ENCODE measurements around the gene PHOSPHO2.

Gene PHOSPHO2

GRCh38 chr2:169717691-169718063 is 23.4 kb downstream of the PHOSPHO2 start:
- no peak for DNase-seq

DNA sequence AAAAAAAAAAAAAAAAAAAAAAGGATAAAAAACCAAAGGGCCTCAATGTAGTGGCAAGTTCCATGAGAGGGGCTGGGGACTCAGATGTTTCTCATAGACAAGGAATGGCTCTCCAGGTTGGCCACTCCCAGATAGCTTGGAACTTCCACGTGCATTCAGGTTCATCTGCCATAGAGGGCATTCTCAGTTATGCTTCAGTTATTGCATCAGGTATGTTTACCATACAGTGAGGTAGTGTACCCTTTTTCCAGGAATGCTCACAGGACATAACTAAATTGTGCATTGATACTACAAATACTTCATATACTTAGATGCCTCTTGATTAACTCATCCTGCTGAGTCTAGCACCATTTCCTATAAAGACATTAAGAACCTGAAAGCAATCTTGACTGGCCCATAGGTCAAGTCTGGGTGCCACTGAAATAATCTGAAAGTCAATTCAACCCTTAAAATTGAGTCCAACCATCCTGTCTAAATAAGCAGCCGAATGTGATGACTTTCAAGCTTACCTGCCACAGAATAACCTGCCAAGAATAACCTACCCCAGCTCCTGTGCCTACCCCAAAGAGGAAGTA is 24.7 kb downstream of the PHOSPHO2 start:
- DNase-seq = no peak

DNA sequence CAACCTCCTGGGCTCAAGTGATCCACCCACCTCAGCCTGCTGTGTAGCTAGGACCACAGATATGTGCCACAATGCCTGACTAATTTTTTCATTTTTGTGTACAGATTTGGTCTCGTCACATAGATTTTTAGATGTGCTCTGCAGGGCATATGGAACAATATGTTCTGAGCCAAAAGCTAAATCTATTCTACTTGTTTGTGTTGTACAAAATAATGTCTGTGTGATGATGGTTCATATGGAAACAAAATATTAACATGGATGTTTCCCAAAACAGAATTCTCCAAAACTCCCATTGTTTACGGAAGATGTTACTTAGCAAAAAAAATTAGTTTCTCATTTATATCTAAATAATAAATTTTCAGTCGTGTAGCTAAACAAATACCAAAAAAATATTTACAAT is 26.7 kb downstream of the PHOSPHO2 start:
- DNase-seq = no peak

- DNase-seq = no peak
These were observed 32.8 kb downstream of the PHOSPHO2 start for GRCh38 chr2:169727065-169727464.

DNA sequence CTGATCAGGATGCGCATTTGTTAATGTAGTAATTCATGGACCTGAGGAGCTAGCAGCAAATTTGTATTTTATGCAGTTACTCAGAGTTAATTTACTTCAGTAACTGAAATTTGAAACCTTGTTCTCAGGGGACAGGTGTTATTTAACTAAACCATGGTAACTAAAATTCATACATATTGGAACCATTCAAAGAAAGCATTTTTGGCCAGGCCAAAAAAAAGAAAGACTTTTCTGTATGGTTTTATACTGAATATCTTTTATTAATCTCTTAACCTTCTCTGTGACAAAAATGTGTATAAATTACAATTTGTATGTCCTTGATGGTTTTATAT is 35.0 kb downstream of the PHOSPHO2 start:
- DNase-seq = peak in 1 of 2 experiments; percentile 22

DNA sequence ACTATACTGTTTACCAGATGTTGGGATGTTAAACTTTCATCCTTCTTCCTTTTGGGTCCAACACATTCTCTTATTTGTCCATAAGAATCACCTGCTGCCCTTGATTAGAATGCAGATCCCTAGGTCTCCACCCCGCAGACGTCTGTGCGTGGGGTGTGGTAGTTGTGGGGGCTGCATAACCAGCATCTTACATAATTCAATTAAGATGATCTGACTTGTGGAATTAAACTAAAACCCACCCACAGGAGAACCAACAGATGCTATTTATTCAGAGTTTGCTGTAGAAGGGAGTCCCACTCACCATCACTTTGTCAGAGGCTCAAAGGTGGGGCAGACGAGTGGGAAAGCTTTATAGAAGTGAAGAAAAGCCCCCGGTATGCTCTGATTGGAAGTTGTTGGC is 37.8 kb downstream of the PHOSPHO2 start:
- DNase-seq = no peak

DNA sequence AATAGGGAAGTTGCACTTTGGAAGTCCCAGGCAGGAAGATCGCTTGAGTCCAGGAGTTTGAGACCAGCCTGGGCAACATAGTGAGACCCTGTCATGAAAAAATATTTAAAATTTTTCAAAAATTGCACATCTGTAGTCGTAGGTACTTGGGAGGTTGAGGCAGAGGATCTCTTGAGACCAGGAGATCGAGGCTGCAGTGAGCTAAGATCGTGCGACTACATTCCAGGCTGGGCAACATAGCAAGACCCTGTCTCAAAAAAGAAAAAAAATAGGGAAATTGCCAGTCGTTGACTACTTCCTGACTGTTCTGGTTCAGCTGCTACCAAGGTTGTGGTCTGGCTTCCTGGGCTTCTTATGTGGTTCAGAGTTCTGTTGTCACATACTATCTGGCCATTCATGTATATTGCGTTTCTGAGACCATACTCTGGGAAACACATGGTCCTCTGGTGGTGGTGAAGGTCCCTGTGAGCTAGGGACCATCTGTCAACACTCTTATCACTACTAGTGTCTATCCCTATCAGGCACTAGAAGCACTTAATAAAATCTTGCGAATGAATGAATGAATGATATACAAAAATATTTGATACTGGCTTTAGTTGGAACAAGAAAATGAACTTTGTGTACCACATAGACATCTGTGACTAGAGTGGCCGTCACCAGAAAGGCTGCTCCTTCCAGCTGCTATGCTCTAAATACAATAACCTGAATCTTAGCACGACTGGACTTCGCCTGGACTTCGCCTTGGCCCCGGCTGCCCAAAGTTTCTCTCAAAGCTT is 38.5 kb downstream of the PHOSPHO2 start:
- DNase-seq = no peak

DNA sequence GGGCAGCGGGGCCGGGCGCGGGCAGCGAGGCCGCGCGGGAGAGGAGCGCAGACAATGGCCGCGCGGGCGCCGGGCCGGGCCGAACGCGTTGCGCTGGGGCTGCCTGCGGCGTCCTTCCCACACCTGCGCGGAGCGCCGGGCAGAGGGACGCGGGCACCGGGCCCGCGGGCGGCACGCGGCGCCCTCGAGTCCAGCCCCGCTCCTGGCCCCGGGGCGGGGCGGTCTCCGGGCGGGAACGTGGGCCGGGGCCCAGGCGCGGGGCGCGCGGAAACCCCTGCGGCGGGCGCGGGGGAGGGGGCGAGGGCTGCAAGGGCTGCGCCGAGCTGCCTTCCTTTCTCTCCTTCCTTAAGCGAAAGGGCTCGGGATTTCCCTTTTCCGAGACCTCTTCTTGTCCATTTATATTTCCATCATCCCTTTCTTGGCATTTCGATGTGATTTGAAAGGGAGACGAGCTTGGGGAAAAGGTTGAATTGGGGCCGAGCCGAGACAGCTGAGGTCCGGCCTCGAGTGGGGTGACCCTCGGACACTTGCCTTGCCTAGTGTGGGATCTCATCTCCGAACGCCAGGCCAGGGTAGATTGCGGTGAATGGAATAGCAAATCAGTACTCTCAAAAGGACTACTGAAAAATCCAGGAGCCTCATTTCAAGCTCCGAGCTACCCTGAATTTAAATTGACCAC is 40.0 kb downstream of the PHOSPHO2 start:
- peak in 1 of 2 experiments; percentile 68 for DNase-seq

DNA sequence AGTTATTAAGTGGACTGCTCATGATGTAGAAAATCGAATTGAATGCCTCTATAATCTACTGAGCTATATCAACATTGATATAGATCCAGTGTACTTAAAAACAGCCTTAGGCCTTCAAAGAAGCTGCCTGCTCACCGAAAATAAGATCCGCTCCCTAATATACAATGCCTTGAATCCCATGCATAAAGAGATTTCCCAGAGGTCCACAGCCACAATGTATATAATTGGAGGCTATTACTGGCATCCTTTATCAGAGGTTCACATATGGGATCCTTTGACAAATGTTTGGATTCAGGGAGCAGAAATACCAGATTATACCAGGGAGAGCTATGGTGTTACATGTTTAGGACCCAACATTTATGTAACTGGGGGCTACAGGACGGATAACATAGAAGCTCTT is 41.4 kb downstream of the PHOSPHO2 start:
- no peak for DNase-seq

DNA sequence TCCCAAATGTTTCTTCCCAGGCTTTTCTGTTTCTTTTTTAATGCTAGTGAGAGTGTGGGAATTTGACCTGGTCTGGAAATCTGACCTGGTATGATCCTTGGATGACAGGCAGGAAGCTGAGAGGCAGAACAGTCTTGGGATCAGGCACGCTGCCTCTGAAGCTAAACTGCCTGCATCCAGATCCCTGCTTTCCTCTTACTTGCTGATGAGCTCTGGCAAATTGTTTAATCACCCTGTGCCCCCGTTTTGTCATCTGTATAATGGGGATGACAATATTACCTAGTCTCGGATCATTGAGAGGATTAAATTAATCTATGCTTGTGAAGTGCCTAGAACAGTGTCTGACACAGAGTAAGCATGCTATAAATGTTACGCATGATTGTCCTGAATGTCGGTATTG is 42.6 kb downstream of the PHOSPHO2 start:
- DNase-seq = no peak

GRCh38 chr2:169738566-169739229 is 44.4 kb downstream of the PHOSPHO2 start:
- DNase-seq = no peak

GRCh38 chr2:169739351-169739750 is 45.1 kb downstream of the PHOSPHO2 start:
- DNase-seq = no peak

DNA sequence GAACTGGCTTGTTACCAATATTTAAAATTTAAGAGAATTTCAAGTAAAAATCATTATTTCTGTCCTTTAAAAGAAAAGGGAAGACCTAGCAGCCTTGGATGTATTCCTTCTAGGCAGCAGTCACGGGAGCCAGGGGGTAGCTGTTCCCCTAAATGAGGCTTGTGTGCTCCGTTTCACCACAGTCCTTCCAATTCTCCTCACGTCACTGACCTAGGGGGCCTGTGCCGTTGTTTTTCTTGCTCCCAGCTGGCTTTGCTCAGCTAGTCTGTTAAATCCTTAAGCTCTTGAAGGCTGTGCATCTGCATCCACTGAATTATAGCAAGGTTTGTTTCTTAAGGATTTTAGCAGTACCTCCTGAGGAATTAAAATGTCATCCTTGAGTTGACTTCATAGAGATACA is 49.3 kb downstream of the PHOSPHO2 start:
- no peak for DNase-seq

DNA sequence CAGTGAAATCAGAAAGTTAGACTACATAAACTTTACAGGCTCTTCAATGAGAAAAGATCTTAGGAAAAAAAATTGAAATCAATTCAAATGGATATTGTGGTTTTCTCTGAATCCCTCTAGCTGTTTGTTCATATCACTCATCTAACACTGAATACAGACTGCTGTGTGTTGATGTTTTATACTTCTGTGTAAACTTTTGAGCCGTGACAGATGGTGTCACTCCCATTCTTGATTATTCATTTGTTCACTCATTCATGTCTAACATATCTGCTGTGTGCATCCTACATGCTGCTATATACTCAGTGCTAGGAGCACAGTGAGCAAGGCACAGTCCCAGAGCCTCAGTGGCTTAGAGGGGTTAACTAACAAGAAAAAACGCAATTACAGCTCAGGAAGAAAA is 52.0 kb downstream of the PHOSPHO2 start:
- no peak for DNase-seq

- no peak for DNase-seq
These were observed 54.0 kb downstream of the PHOSPHO2 start for GRCh38 chr2:169748319-169748718.
